Ovary (tissue), 9 donors: ENCODE data around the gene WWC1. TPM values are rescaled to one million over a fixed set of nuclear protein-coding genes. Genes with fewer than 3 reads are reported as not detected.
A peak's percentile ranks its signal among the peaks of the same experiment; 100 is the strongest.

Experiments
- DNase-seq, 5 donors: peaks; one replicate each; pipeline ENCODE4 v3.0.0-alpha.2; 2019 to 2020
- H3K27ac ChIP-seq, 2 donors: fragments of 200-600 bp; one replicate each; pipeline versions ENCODE4 v1.5.1 to v1.8.0; 2019 to 2022
- H3K27me3 ChIP-seq: fragments of 200-600 bp; one replicate; pipeline ENCODE4 v1.8.0; 2022
- H3K36me3 ChIP-seq: fragments of 200-600 bp; sonication (generic); one replicate; pipeline ENCODE4 v1.5.1; 2019
- H3K4me1 ChIP-seq: one replicate; pipeline ENCODE4 v1.8.1; 2013; ENCODE audit warnings: mild to moderate bottlenecking, moderate library complexity; ENCODE audit not compliant: insufficient read depth
- H3K4me3 ChIP-seq: fragments of 200-600 bp; sonication (generic); one replicate; pipeline ENCODE4 v1.5.1; 2017
- H3K9me3 ChIP-seq, 2 donors: fragments of 200-600 bp in 1 of 2; sonication (generic) in 1 of 2; one replicate each; pipeline versions ENCODE4 v1.5.1 to v1.8.1; 2013 to 2019; ENCODE audit warnings: mild to moderate bottlenecking in 1 of 2, moderate library complexity in 1 of 2
- CTCF ChIP-seq, 3 donors: fragments of 450-650 bp in 2 of 3; fragments of 200-600 bp in 1 of 3; IDR thresholded peaks; one replicate each; pipeline versions ENCODE4 v1.5.1 to v1.8.0; 2016 to 2022; ENCODE audit warnings: antibody characterized with exemption in 3 of 3, mild to moderate bottlenecking in 1 of 3
- EP300 ChIP-seq: sonication (generic); formaldehyde crosslinking; IDR thresholded peaks from one replicate; pipeline ENCODE4 v1.6.1; 2017; ENCODE audit warnings: antibody characterized with exemption
- POLR2A ChIP-seq: fragments of 450-650 bp; IDR thresholded peaks from one replicate; pipeline ENCODE4 v1.6.1; 2017; ENCODE audit warnings: antibody characterized with exemption, mild to moderate bottlenecking, moderate library complexity
- WGBS, 3 donors: extraction: QIAGEN DNeasy Blood & Tissue Kit in 1 of 3; methylation state at CpG; one replicate each; pipeline versions ENCODE4 v1.1.5 to v1.1.7; 2013 to 2017; 5-methylcytosine and 5-hydroxymethylcytosine counted together
- intact Hi-C, 4 donors: fragments of 100-400 bp; cut with DNase I; formaldehyde crosslinking; loops; one replicate each; pipeline versions ENCODE4 v1.11.0 to v1.15.1; 2022 to 2023
- polyA plus RNA-seq, 2 donors: library from polyadenylated mRNA; stranded (reverse); fragments of 200-250 nt in 1 of 2; fragments of 350-450 nt in 1 of 2; fragmentation: Illumina TruSeq in 1 of 2; extraction: RNeasy Lipid Tissue Mini Kit (QIAGEN cat#74804) in 1 of 2; gene quantifications; one replicate each; pipeline ENCODE4 v1.2.3, GENCODE V29; 2013 to 2014
- total RNA-seq, 7 donors: library from RNA; depleted of rRNA in 2 of 7; stranded (reverse); fragments of >200 nt in 2 of 7; fragmentation: NEBNext Ultra II Directional in 3 of 7; extraction: Animal tissue kit (Norgen Biotek cat#: 25700) in 3 of 7; gene quantifications; one replicate each; pipeline versions ENCODE4 v1.1.0 to v1.2.4, GENCODE V29; 2016 to 2023
- donor health status: DM: no; HTN: no; CAD: no; lungs with moderate emphysema.
- donor health status: DM: no; HTN: no; CAD: no.
- donor health status: Bipolar disorder and iron deficiency.
- donor health status: DM: yes; HTN: yes; CAD: no.
- donor health status: DM: no; HTN: no; CAD: no.
- donor health status: DM: yes; HTN: yes; CAD: no.

Gene WWC1
- total and polyA plus RNA-seq, 9 donors: 0.58 to 60.3 (median 5.3) TPM

- Histone ChIP-seq H3K27me3 (no peaks in the 10 kb centered on the region), H3K4me1 (no peaks in the 10 kb centered on the region), H3K4me3 (peak within 1 kb of the TSS; percentile 97), H3K27ac (no peak within 1 kb of the TSS), H3K9me3 (no peaks in the 10 kb centered on the region), H3K36me3 (no peaks in the 10 kb centered on the region)
- TF ChIP-seq CTCF (IDR thresholded peaks at IDR 0.05) (peak; percentile 90 to 99 (median 94)), POLR2A (peak; percentile 85), EP300 (no peak)
- intact Hi-C loops: loop anchor here in 1 of 4 donors (10.0 kb wide), 1 partner anchor 212 kb away; no protein-coding TSS in a partner anchor
- 0 to 1% (median 0%) methylated on average over 37 to 40 of the region's 40 CpGs for WGBS, 3 donors
- peak; percentile 91 to 95 (median 93) for DNase-seq
Observed at GRCh38 chr5:168486136-168486879, 194.9 kb downstream of the WWC1 start, which contains the start of gene RARS1. RARS1 (plus strand) TSS chr5:168486471; CDS start chr5:168486499, 28 bp downstream.

- Histone ChIP-seq H3K27ac (no peak overlapping the region), H3K9me3 (no peaks in the 10 kb centered on the region), H3K27me3 (no peaks in the 10 kb centered on the region), H3K36me3 (no peaks in the 10 kb centered on the region), H3K4me1 (no peaks in the 10 kb centered on the region), H3K4me3 (no peak overlapping the region)
- intact Hi-C loops: loop anchor here in 1 of 4 donors (10.0 kb wide), 1 partner anchor 214 kb away; no protein-coding TSS in a partner anchor
- TF ChIP-seq EP300: no peak
- TF ChIP-seq CTCF (IDR thresholded peaks at IDR 0.05): no peak
- TF ChIP-seq POLR2A: no peak
- no peak for DNase-seq
- WGBS, 3 donors: 88 to 94% (median 94%) methylated on average over 3 of the region's 3 CpGs
Observed at GRCh38 chr5:168489059-168489458, 197.6 kb downstream of the WWC1 start.

- intact Hi-C loops: no loop called here
Observed at GRCh38 chr5:168494057-168494555, 202.7 kb downstream of the WWC1 start.

More at GRCh38 chr5:168494057-168494555, 202.7 kb downstream of the WWC1 start:
- Histone ChIP-seq H3K27ac (no peak overlapping the region), H3K4me1 (no peaks in the 10 kb centered on the region), H3K4me3 (no peak overlapping the region), H3K36me3 (no peaks in the 10 kb centered on the region), H3K9me3 (no peaks in the 10 kb centered on the region), H3K27me3 (no peaks in the 10 kb centered on the region)
- DNase-seq: no peak
- 82 to 89% (median 88%) methylated on average over 5 of the region's 5 CpGs for WGBS, 3 donors
- TF ChIP-seq CTCF (IDR thresholded peaks at IDR 0.05) (no peak), EP300 (no peak), POLR2A (no peak)
